Hippocampal formation (tissue), 2 donors: ENCODE results near the gene HBP1.
"Not testable (repeated sequence)": the region's sequence is repeated elsewhere in the genome, so short reads cannot be mapped to it uniquely, and the experiment has no call there.

Source experiments
- DNase-seq, 2 donors: peaks; one replicate each; lab custom pipeline; 2025; lab: John Stamatoyannopoulos, UW

HBP1 gene

GRCh38 chr7:107154826-107155225, 14.0 kb upstream of the HBP1 start:
- DNase-seq = no peak

GRCh38 chr7:107155726-107156125, 13.1 kb upstream of the HBP1 start:
- DNase-seq = not testable (repeated sequence)

DNA sequence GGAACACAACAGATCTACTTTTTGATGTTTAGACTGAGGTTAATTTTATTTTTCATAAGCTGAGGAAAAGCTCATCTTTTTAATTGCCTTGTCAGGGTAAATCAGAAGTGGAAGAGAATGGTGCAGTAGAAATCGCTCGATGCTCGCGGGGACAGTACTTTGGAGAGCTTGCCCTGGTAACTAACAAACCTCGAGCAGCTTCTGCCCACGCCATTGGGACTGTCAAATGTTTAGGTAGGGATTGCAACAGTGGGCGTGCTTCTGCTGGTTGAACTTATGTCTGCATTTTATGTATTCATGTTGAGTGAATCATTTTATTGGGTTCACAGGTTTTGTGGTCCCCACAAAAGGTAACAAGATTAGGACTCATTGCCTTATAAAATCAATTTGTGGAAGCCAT, 11.7 kb upstream of the HBP1 start:
- DNase-seq = no peak

- no peak for DNase-seq
Measured at GRCh38 chr7:107158028-107158427, 10.8 kb upstream of the HBP1 start.

DNA sequence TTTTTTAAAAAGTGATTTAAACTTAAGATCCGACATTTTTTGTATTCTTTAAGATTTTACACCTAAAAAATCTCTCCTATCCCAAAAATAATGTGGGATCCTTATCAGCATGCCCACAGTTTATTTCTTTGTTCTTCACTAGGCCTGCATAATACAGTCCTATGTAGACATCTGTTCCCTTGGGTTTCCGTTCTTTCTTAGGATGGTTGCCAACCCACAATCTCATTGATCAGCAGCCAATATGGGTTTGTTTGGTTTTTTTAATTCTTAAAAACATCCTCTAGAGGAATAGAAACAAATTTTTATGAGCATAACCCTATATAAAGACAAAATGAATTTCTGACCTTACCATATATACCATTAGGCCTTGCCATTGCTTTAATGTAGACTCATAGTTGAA, 8.4 kb upstream of the HBP1 start:
- no peak for DNase-seq

- no peak for DNase-seq
Measured at GRCh38 chr7:107161415-107161814, 7.4 kb upstream of the HBP1 start.

DNA sequence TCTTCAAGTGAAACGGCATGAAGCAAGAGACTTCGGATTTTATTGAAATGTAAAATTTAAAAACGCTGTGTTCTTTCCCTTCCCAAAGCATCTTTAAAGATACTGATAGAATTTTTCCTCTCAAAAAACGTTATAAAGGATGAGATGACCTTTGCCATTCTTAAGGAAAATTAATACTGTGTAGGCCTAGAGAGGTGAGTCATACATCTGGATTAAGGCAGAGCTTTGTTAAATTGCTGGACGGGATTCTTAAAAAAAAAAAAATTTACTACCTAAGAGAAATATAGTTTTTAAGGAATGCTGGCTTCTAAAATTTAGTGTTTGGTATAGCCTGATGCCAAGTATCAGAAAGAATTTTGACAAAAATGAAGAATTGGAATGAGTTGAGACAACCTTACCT, 6.3 kb upstream of the HBP1 start:
- DNase-seq = no peak

DNA sequence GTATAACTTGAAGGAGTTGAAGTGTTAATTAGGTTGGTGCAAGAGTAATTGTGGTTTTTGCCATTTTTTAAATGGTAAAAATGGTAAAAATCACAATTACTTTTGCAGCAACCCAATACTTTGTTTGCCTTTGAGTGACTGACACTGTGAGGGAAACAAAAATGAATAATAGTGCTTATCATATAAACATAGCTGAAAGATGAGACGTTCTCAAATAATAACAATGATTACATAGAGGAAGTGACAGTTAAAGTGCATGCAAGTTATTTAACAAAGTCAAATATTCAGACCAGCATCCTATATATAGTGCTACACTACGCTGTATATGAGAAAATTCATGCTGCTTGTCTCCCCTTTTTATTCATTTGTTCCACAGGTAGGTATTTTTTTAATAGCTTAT, 4.7 kb upstream of the HBP1 start:
- no peak for DNase-seq

DNA sequence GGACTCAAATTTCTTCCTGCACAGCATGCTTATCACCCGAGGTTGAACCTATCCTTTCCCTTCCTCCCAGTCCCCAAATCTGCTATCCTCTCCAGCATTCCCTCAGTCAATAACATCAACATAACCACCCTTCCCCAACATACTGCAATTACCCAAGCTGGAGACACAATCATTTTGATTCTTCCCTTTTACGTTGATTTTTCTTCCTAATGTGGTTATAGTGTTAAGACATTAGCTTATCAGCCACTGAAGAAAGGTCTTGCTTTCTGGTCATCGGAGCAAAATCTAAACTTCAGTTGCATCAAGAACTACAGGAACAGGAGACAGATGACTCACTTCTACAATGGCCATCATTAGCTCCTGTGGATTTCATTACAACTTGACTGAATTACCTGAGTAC, 3.5 kb upstream of the HBP1 start:
- DNase-seq = no peak

- no peak for DNase-seq
Measured at GRCh38 chr7:107166736-107167426, 1.9 kb upstream of the HBP1 start.

GRCh38 chr7:107167483-107168232, 1.1 kb upstream of the HBP1 start:
- DNase-seq = peak; percentile 78 to 85

DNA sequence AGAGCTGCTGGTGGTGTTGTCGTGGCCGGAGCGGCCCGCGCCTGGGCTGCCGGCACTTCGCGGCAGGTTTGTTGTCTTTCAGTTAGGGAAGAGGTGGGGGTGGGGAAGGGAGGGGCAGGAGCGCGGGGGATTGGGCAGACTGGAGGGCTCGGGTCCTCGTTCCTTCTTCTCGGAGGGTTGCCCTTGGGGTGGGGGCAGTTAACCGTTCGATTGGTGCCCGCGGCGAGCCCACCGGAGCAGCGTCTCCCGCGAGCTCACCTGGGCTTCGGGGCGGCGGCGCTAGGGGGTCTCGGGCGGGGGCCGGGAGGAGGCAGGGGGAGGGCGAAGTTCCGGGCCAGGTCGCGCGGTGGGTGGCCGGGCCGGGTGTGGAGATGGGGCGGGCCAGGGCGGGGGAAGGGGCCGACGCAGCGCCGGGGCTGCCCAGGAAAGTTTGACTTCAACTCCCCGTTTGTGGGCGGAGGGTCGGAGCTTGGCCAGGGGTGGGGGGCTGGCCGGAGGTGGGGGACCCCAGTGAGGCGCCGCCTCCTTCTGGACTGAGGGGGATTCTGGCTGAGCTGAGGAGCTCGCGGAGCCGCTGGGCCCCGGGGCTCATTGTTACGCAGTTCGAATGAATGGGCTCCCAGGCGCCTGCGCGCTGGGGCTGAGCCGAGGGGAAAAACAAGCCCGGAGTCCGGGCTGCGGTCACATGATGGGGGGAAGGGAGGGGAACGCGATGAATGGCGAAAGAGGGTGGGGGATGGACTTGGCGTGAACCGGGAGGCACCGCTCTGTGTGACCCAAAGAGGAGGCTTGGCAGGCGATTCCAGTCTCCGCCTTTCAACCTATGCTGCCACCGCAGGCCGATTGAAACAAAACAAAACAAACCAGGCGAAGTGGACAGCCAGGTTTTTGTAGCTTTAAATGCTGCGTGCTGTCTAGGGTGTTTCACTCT, 582 bp downstream of the HBP1 start:
- peak; percentile 96 to 97 for DNase-seq

DNA sequence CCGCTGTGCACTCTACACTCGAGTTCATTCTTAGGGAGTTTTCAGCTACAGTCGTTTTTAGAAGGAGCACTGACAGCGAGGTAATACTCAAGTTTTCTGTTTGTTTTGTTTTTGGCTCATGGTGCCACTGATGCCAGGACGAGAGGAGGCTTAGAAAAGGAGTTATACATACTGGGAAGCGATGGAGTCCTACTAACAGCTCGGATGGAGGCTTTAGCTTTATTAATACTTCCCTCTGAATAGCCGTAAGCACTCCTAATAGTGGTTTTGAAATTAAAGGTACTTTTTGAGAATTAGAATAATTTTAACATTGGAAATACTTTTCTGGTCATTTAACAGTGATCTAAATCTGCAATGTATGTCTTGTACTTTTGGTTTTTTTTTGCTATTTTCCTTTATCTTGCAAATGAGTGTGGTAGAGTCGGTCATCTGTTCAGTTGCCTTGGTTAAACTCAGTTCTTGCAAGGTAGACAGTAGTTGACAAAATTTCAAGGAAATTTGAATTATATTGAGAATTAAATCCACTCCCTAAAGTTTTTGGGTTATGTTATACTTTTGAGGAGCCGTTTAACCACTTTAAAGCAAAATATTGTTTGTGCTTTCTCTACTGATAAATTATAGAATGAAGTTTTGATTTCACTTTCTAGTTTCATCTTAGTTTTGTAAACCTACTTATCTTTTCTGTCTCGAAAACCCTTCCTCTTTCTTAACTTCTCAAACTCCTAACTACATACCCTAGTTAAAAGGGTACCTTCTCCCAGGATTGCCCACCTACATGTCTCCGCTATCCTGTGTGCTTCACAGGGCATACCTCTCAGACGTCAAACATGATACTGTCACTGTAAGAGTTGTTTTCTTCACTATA, 1.5 kb downstream of the HBP1 start:
- DNase-seq = peak in 1 of 2 donors; percentile 54

DNA sequence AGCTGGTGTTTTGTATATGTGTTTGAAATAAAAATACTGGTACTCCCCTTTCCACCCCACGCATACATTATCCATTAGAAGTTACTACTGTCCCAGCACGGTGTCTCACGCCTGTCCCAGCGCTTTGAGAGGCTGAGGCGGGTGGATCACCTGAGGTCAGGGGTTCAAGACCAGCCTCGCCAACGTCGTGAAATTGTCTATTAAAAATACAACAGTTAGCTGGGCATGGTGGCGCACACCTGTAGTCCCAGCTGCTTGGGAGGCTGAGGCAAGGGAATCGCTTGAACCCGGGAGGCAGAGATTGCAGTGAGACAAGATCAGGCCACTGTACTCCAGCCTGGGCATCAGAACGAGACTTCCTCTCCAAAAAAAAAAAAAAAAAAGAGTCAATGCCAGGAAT, 2.7 kb downstream of the HBP1 start:
- DNase-seq = no peak

DNA sequence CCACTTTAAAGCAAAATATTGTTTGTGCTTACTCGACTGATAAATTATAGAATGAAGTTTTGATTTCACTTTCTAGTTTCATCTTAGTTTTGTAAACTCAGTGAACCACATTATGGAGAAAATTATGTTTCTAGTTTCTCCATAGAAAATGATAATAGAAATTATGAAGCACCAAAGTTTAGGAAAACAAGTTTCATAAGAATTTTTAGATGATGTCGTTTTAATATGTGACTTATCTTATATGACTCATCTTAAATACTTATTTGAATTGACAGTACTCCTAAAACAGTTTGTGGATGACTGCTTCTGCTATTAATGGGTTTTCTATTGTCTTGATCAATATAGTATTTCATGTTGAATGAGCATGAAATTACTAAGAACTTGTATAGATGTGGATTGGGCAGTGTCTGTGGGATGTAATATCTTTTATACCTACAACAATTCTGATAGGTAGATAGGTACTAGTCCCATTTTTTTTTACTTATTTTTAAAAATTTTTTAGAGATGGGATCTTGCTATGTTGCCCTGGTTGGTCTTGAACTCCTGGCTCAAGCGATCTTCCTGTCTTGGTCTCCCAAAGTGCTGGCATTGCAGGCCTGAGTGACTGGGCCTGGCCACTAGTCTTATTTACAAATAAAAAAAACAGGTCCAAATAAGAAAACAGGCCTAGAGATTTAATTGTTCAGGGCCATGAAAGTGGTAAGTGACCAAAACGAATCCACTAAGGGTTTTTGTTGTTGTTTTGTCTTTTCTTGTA, 3.7 kb downstream of the HBP1 start:
- DNase-seq = no peak

GRCh38 chr7:107173191-107173590, 4.4 kb downstream of the HBP1 start:
- DNase-seq = no peak

- DNase-seq = peak in 1 of 2 donors; percentile 44
Measured at GRCh38 chr7:107173691-107174406, 5.0 kb downstream of the HBP1 start.

DNA sequence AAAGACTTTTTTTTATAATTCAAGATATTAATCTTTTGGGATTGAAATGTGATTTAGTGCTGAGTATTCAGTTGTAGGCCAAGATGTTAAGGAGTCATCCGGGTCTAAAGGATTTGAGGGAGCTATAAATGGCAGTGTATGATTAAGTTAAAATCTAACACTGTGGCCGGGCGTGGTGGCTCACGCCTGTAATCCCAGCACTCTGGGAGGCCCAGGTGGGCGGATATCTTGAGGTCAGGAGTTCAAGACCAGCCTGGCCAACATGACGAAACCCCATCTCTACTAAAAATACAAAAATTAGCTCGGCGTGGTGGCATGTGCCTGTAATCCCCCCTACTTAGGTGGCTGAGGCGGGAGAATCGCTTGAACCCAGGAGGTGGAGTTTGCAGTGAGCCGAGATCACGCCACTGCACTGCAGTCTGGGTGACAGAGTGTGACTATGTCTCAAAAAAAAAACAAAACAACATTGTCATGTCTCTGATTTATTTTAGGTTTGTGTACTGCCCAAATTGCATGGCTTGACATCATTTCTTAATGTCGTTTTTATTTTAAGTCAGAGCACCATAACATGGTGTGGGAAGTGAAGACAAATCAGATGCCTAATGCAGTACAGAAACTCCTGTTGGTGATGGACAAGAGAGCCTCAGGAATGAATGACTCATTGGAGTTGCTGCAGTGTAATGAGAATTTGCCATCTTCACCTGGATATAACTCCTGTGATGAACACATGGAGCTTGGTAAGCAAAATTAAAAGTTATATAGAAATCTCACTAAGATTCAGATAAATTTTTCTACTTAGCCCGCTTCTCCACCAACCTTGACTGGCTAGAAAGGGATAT, 10.7 kb downstream of the HBP1 start:
- no peak for DNase-seq

GRCh38 chr7:107180378-107180777, 11.6 kb downstream of the HBP1 start:
- DNase-seq = no peak
